ENCODE results near the gene NUP155. TPM values are rescaled to one million over a fixed set of nuclear protein-coding genes. Genes with fewer than 3 reads are reported as not detected.
"Not testable (repeated sequence)": the region's sequence is repeated elsewhere in the genome, so short reads cannot be mapped to it uniquely, and the experiment has no call there.

The NUP155 gene
- total RNA-seq, 1 donor from 2014 or later: 46.9 TPM

- DNase-seq (ENCODE audit: low read depth, low spot score): no peak
Measured at GRCh38 chr5:37283214-37283820, 87.6 kb downstream of the NUP155 start.

DNA sequence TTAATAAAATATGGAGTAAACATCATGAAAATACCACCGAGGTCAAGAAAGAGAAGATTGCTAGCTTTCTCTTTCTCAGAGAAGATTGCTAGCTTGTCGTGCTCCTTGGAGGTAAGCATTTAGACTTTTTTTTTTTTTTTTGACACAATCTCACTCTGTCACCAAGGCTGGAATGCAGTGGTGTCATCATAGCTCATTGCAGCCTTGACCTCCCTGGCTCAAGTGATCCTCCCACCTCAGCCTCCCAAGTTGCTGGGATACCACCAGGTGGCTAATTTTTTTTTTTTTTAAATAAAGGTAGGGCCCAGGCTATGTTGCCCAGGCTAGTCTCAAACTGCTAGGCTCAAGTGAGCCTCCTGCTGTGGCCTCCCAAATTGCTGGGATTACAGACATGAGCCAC is 95.4 kb downstream of the NUP155 start:
- DNase-seq (ENCODE audit: low read depth, low spot score): no peak

GRCh38 chr5:37272511-37272910 is 98.4 kb downstream of the NUP155 start:
- DNase-seq (ENCODE audit: low read depth, low spot score): no peak

- not testable (repeated sequence) for DNase-seq (ENCODE audit: low read depth, low spot score)
Measured at GRCh38 chr5:37268100-37268499, 102.8 kb downstream of the NUP155 start.

- no peak for DNase-seq (ENCODE audit: low read depth, low spot score)
Measured at GRCh38 chr5:37255774-37256358, 115.0 kb downstream of the NUP155 start.

DNA sequence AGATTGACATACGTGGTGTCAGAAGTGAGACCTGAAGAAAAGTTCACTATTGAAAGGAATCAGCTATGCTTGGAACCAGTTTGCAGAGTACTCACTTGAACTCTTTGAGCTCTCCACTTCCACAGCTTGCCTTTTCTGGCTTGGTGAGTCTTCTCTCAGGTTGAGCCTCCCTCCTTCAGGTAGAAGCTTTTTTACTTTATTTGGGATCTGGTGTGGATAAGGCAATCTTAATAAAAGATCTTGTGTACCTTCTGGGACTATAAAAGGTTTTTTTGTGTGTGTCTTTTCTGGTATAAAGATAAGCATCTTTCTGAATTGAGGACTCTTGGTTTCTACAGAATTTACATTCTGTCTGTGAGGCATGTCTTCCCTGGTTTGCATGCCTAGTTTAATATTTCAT is 116.3 kb downstream of the NUP155 start:
- DNase-seq (ENCODE audit: low read depth, low spot score): no peak

- no peak for DNase-seq (ENCODE audit: low read depth, low spot score)
Measured at GRCh38 chr5:37251665-37252064, 119.2 kb downstream of the NUP155 start.

- DNase-seq (ENCODE audit: low read depth, low spot score): no peak
Measured at GRCh38 chr5:37249815-37250164, 121.1 kb downstream of the NUP155 start.

DNA sequence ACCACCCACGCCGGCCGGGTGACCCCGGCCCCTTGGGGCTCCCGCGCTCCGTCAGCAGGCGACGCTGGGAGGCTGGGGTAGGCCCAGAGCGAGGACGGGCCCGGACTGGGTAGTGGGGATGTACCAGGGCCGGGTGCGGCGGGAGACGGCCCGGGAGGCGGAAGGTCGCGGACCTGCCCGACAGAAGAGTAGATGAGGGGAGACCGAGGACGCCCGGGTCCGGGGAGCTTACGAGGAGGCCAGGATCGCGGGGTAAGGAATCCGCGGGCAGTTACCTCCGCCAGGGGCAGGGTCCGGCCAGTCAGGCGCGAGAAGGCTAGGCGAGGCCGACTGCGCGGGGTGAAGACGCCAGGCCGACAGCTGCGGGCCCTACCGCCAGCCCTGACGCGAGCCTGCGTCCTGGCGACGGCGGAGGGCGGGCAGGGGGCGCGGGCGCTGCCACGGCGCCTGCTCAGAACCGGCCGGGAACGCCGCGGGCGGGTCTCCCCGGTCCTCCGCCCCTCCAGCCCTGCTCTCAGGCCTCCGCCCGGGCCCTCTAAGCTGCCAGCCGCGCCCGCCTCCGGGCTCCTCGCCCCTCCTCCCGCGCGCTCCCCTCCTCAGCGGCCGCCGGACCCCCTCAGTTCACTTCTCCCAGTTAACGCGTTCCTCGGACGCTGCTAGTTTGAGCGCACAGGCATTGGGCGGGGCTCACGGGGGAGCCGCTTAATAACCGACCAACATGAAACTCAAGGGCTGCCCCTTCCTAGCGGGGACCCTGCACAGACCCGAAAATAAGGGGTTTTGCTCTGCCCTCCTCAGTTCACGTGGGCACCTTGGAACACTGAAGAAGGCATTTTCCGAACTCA is 121.7 kb downstream of the NUP155 start, which contains the start of gene CPLANE1:
Gene CPLANE1, minus strand, starts transcription at position 407 of the 845 bp plus-strand sequence. CDS start 1,678 bp downstream, outside the sequence.
- peak; percentile 33 for DNase-seq (ENCODE audit: low read depth, low spot score)

DNA sequence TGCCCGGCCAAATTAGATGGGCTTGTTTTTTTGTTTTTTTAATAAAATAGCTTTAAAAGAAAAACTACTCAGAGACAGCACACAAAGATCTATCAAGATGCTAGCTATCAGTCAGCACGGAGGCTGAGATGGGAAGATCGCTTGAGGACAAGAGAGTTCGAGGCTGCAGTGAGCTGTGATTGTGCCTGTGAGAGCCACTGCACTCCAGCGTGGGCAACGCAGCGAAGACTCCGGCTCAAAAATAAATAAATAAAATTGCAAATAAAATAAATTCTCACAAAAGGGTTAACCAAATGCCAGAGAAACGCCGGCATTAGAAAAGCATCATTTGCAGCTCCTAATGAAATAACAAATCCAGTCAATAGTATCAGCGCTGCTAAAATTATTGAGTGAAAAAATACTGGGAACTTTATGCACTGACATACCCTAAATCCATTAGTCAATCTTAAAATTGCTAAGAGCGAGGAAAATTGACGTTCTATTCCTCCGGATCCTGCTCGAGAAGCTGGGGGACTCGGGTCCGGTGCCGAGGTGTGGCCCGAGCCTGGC is 122.4 kb downstream of the NUP155 start:
- no peak for DNase-seq (ENCODE audit: low read depth, low spot score)

- DNase-seq (ENCODE audit: low read depth, low spot score): no peak
Measured at GRCh38 chr5:37247496-37247895, 123.4 kb downstream of the NUP155 start.

DNA sequence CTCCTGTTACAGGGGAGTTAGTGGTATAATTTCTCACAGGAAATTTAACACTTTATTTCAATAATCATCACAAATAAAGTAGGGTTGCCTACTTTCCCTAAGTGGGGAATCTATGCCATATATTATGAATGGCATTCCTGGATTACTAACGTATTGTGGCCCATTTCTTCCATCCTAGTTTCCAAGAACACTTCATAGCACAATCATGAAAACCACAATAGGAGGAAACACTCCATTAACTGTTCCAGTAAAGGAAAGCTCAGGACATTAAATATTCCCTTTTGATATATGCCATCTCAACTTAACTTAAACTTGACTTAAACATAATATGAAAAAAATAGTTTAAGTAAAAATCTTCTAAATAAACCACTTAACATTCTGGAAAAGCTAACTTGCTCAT is 123.9 kb downstream of the NUP155 start:
- peak; percentile 7 for DNase-seq (ENCODE audit: low read depth, low spot score)

Other genes with a start within 250 kb of the NUP155 start
- 10.0 and 15.3 TPM in 2 replicates for gene CPLANE1, start 121.7 kb downstream of the NUP155 start, total RNA-seq
- 35.9 and 37.5 TPM in 2 replicates for gene WDR70, start 8.2 kb upstream of the NUP155 start, total RNA-seq

All from pulmonary artery endothelial cell (primary cell).